GM19467 (cell line): ENCODE results near the gene CHST4.
"Not testable (repeated sequence)": the region's sequence is repeated elsewhere in the genome, so short reads cannot be mapped to it uniquely, and the experiment has no call there.

ENCODE experiments used
- ATAC-seq: cut with Tn5 transposase; IDR thresholded peaks from one replicate; pipeline ENCODE4 v1.9.1; 2021; ENCODE audit warnings: mild to moderate bottlenecking, moderate library complexity; ENCODE audit not compliant: unreplicated experiment

The CHST4 gene

GRCh38 chr16:71520550-71520949 lies 5.7 kb upstream of the CHST4 start:
- no peak for ATAC-seq

- ATAC-seq, result no peak
These were observed 1.4 kb upstream of the CHST4 start for GRCh38 chr16:71524566-71525553.

GRCh38 chr16:71528257-71528656 lies 2.0 kb downstream of the CHST4 start:
- no peak for ATAC-seq

GRCh38 chr16:71528863-71529262 lies 2.6 kb downstream of the CHST4 start:
- no peak for ATAC-seq

GRCh38 chr16:71532366-71532765 lies 6.1 kb downstream of the CHST4 start:
- ATAC-seq, result no peak

- ATAC-seq, result no peak
These were observed 10.7 kb downstream of the CHST4 start for GRCh38 chr16:71536752-71537499.

- no peak for ATAC-seq
These were observed 11.4 kb downstream of the CHST4 start for GRCh38 chr16:71537643-71538042.

GRCh38 chr16:71542377-71542776 lies 16.2 kb downstream of the CHST4 start:
- ATAC-seq, result peak; percentile 56

GRCh38 chr16:71547168-71547567 lies 20.9 kb downstream of the CHST4 start:
- no peak for ATAC-seq

- no peak for ATAC-seq
These were observed 26.7 kb downstream of the CHST4 start for GRCh38 chr16:71552698-71553503.

GRCh38 chr16:71555230-71555891 lies 29.1 kb downstream of the CHST4 start:
- no peak for ATAC-seq

GRCh38 chr16:71557299-71557698 lies 31.1 kb downstream of the CHST4 start:
- no peak for ATAC-seq

- no peak for ATAC-seq
These were observed 31.8 kb downstream of the CHST4 start for GRCh38 chr16:71557954-71558582.

- no peak for ATAC-seq
These were observed 33.6 kb downstream of the CHST4 start for GRCh38 chr16:71559855-71560254.

GRCh38 chr16:71561886-71562285 lies 35.7 kb downstream of the CHST4 start:
- not testable (repeated sequence) for ATAC-seq

- ATAC-seq, result no peak
These were observed 36.3 kb downstream of the CHST4 start for GRCh38 chr16:71562552-71562951.

- peak; percentile 2 for ATAC-seq
These were observed 38.2 kb downstream of the CHST4 start for GRCh38 chr16:71564335-71564967.

- ATAC-seq, result no peak
These were observed 39.8 kb downstream of the CHST4 start for GRCh38 chr16:71565812-71566700.

- no peak for ATAC-seq
These were observed 41.7 kb downstream of the CHST4 start for GRCh38 chr16:71567931-71568330.
